ENCODE results near the gene CERS6.
"Not testable (repeated sequence)": the region's sequence is repeated elsewhere in the genome, so short reads cannot be mapped to it uniquely, and the experiment has no call there.

The CERS6 gene

DNA sequence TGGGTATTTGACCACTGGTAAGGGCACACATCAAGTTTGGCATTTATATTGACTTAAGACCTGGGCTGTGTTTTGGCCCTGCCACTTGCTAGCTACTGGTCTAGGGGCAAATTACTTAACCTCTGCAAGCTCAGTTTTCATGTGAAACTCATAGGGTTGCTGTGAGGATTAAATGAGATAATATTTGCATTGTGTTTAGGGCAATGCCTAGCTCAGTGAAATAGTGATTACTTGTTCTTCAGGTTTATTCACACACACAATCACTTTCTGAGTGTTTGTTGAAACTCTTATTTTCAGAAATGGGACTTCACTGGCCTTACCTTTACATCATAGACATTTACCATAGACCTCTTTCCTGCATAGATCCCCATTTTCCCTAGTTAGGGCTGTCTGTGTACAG, 12.3 kb downstream of the CERS6 start:
- DNase-seq (ENCODE audit: low spot score) = no peak

GRCh38 chr2:168469281-168469988, 13.4 kb downstream of the CERS6 start:
- no peak for DNase-seq (ENCODE audit: low spot score)

DNA sequence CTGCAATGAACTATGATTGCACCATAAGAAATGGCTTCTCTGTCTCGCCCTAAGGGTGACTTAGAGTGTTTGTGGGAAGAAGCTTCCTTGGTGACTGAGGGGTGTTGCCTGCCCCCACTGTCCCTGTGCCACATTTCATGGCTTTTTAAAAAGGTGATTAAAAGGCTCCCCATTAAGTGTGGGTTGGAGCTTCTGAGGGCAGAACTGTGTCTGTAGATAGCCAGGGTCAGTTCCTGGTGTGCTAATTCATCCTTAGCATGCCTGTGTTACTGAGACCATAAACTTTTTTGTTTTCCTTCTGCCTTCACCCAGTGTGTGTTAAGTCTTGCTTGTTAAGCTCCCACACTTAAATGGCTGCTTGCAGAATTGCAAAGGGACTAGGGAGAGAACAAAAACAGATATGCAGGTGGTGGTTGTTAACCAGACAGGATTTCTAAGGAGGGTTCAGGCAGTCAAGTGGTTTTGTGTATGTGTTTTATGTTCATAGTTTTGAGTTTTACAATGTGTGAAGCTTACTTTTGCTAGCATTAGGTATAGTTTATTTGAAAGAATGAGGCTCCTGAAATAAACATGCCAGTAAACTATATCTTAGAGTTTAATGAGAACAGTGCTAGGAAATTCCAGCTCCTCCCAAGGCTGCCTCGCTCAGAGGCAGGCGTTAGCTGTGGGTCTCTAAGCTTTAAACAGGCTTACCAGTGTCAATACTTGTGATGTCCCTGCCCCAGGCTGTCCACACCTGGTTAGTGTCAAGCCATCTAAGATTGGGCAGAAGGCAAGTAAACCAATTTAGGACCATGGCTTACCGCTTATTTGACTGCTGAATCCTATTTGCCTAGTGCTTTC, 14.5 kb downstream of the CERS6 start:
- no peak for DNase-seq (ENCODE audit: low spot score)

GRCh38 chr2:168471163-168471475, 15.0 kb downstream of the CERS6 start:
- DNase-seq (ENCODE audit: low spot score) = no peak

DNA sequence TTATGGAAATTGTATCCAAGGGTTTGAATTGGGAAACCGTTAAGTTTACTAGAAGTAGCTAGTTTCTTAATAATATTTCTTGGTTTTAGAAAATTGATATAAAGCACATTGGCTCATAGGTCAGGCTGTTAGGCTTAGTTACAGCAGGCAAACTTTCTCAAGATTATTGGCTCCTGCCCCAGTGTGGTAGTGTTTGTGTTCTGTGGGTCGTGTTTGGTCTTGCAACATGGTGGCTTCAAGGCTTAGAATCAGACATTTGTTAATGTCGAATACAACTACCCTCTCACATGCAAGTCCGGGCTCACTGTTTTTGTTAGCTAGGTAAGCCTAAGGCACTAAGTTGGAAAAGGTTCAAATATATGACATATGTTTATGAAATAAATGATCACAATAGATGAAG, 19.6 kb downstream of the CERS6 start:
- DNase-seq (ENCODE audit: low spot score) = no peak

- DNase-seq (ENCODE audit: low spot score) = no peak
These were observed 22.1 kb downstream of the CERS6 start for GRCh38 chr2:168478206-168478605.

- DNase-seq (ENCODE audit: low spot score) = no peak
These were observed 24.3 kb downstream of the CERS6 start for GRCh38 chr2:168480356-168480755.

GRCh38 chr2:168480825-168481585, 24.9 kb downstream of the CERS6 start:
- DNase-seq (ENCODE audit: low spot score) = no peak

GRCh38 chr2:168482269-168482668, 26.2 kb downstream of the CERS6 start:
- no peak for DNase-seq (ENCODE audit: low spot score)

DNA sequence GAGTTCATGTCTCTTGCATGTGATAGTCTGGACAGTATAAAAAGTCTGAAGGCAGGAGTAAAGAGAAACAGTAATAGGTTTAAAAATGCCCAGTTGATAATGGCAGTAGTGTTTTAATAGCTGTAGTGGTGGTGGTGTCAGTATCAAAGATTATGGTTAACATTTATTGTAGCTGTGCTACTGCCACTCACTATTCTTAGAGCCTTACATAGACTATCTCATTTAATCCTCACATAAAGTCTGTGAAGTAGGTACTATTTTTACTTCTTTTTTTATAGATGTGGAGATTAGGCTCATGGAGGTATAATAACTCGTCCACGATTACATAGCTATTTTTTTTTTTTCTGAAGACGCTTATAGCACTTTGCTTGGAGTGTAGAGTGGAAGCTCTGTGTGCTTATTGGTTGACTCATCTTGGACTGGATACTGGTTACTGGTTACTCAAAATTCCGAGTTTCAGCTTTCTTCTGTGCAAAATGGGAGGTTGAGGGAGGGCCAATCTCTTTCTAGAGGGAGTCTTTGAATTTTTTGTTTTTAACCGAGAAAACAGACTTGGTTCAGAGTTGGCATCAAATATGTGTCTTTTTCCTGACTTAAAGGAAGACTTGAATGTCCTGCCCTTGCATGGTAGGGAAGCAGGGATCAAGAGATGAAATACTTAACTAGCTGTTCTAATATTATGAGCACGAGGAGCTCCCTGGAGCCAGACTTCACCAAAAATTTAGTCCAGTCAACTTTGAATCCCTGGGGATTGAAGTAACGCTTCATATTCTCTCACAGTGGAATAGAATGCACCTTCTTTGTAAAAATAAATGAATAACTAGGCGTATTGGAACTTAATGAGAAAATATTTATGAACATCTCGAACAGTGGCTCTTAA, 27.1 kb downstream of the CERS6 start:
- no peak for DNase-seq (ENCODE audit: low spot score)

DNA sequence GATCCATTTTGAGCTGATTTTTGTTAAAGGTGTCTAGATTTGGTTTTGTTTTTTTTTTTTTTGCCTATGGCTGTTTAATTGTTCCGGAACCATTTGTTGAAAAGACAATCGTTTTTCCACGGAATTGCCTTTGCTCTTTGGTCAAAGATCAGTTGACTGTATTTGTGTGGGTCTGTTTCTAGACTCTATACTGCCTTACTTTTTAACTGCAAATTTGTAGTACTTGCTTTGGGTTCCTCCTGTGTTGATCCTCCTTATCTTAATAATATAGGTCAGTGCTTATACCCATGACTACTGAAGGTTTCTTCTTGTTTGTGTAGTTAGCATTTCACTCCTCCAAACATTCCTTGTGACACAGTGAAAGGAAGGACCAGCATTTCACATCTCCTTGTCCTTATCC, 30.4 kb downstream of the CERS6 start:
- DNase-seq (ENCODE audit: low spot score) = no peak

DNA sequence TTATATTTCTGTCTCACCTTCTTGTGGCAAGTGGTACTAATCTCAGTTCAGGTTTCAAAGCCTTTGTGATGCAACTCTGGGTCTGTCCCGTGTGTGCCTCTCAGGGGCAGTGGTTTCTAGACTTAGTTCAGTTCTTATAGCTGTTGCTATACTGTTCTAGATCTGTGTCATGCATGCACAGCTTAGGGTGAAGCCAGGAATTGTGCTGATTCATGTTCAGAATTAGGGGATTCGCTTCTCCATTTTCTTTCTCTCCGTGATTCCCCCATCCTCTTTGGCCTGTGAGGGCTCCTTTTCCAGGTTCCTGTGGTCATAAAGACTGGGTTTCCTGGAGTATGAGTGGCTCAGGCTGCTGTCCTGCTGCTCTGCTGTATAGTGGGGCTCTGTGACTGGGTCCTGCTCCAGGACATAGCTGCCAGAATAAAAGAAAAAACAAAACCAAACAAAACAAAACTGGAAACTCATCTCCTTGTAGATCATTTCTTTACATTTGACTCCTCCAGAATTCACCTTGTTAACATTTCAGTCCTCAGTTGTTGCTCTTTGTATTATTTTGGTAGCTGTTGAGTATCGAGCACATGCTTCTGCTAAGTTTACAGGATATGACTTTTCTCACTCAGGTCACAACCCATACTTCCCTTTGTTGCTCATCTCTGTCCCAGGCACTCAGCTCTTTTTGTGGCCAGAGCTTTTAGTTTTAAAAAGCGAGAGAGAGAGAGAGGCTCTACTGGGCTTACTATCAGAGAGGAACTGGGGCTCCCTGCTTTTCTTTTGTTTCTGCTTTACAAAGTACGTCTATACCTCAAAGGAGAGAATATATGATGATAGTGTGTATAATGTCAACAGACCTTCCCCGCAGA, 34.2 kb downstream of the CERS6 start:
- DNase-seq (ENCODE audit: low spot score) = peak; percentile 26

- no peak for DNase-seq (ENCODE audit: low spot score)
These were observed 35.0 kb downstream of the CERS6 start for GRCh38 chr2:168490946-168491605.

- not testable (repeated sequence) for DNase-seq (ENCODE audit: low spot score)
These were observed 35.7 kb downstream of the CERS6 start for GRCh38 chr2:168491728-168492127.

GRCh38 chr2:168493219-168493618, 37.1 kb downstream of the CERS6 start:
- DNase-seq (ENCODE audit: low spot score) = not testable (repeated sequence)

- peak; percentile 7 for DNase-seq (ENCODE audit: low spot score)
These were observed 38.2 kb downstream of the CERS6 start for GRCh38 chr2:168494190-168494711.

DNA sequence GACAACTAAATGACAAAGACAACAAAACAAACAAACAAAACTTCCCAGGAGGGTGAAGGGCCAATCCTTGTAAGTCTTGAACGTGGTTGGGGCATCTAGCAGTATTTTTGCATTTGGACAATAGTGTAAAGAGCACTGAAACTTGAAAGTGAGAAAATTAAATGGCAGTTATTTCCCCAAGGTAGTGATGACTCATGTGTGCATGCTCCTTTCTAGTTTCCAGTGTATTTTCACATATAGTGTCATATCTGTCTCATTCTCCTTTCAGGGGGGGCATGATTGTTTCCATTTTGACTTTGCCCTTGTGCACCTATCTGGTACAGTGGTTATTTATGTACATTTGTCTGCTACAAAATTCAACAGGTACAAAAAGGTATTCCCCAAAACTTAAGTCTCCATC, 39.5 kb downstream of the CERS6 start:
- DNase-seq (ENCODE audit: low spot score) = no peak

DNA sequence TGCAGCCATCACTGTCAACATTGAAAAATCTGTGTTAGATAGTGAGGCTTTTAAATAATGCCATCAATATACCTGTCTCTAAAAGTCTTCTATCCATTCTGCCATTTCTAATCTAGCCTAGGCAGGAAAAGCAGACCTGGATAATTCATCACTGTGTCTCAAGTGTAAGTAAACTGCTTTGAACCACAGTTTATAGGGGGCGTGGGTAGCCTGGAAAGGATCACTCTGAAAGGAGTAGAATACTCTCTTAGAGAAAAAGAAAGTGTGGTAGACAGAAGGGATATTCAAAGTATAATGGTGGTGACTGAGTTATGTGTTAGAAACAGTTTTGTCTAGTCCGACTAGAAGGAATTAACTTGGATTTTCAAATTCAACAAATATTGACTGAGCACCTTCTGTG, 40.8 kb downstream of the CERS6 start:
- no peak for DNase-seq (ENCODE audit: low spot score)

DNA sequence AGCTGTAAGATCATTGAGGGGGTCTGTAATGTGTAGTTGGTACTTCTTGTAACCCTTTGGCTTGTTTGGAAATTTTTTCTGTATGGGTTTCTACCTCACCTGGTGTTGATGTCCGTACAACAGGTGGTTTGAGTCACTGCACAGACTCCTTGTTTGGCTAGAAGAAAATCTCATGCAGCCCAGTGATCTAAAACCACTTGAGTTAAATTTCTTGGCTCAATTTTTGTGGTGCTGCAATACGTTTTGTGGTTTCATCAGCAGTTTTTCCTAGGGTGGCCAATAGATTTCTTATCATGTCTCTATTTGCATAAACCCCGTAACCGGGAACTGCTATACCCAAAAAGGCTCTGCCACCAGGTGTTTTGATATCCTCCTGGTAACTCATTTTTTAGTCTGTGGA, 43.4 kb downstream of the CERS6 start:
- DNase-seq (ENCODE audit: low spot score) = no peak

GRCh38 chr2:168500516-168500915, 44.4 kb downstream of the CERS6 start:
- DNase-seq (ENCODE audit: low spot score) = no peak

All from hematopoietic multipotent progenitor cell treated with erythropoietin and hydrocortisone succinate and interleukin-3 and kit ligand, for 15 days (in vitro differentiated cells).